Measurements from ENCODE around the gene ARHGAP35. TPM values are rescaled to one million over a fixed set of nuclear protein-coding genes. Genes with fewer than 3 reads are reported as not detected.

ARHGAP35 gene
- total and polyA plus RNA-seq, 2 donors (not counting 3 experiments of a cell fraction or from before 2014, with no cell fraction given) = 25.7 to 51.3 TPM

DNA sequence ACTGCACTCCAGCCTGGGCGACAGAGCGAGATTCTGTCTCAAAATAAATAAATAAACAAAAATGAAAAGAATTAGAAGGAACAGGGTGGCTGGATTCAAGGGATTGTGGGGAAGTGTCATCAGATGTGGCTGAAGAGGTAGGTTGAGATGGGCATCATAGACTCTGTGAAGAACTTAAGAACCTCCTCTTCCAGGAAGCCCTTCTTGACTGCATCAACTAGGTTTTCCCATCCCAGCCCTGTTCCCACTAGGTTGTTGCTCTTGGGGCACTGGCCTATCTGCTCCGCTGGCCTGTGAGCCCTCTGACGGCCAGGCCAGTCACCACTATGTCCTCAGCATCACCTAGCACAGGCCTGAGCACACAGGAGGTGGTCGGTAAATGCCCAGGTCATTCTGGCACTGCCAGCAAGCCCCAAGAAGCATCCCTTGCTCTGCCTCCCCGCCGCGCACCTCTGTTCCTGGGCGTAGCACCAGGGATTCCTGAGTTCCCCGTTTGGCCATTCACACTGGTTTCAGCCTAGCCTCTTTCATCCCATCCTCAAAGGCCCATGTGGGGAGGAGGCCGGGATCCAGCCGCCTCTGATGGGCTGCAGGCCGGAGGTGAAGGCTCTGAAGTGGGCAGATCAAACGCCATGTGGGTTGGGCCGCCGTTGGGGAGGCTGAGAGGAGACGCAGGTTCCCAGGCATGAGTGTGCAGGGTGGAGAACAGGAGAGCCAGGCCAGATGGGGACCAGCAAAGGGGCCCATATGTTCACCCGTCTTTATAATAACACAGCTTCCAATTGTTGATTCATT is 44.8 kb upstream of the ARHGAP35 start:
- dilution Hi-C loops (cut with MboI; ENCODE audit: extremely low pct_ligation_motif_present, low sequenced_read_pairs) = no loop called here
- H3K9ac ChIP-seq (replicated peaks; ENCODE audit: extremely low read depth, insufficient read depth, low read length) = no peak overlapping the region
- H3K27me3 ChIP-seq (ENCODE audit: control insufficient read depth in 2 of 2, insufficient read depth in 2 of 2, low read length in 2 of 2) = no peaks in the 10 kb centered on the region
- intact Hi-C loops (cut with micrococcal nuclease) = no loop called here
- FAIRE-seq (no peak), DNase-seq (ENCODE audit: low read depth, low spot score) (no peak)
- no peaks in the 10 kb centered on the region for H3K9me3 ChIP-seq (replicated peaks; ENCODE audit: control insufficient read depth, insufficient read depth, low read length)
- peaks cover 15% of the 10 kb centered on the region for H3K4me1 ChIP-seq (ENCODE audit: control insufficient read depth, extremely low read depth, insufficient read depth, low read length)
- H3K36me3 ChIP-seq (ENCODE audit: control insufficient read depth in 2 of 2, extremely low read depth in 1 of 2, insufficient read depth in 2 of 2, low read length in 2 of 2) = no peaks in the 10 kb centered on the region
- no peak overlapping the region for H3K4me3 ChIP-seq (replicated peaks in 1 of 3; ENCODE audit: insufficient read depth in 1 of 3, low read depth in 1 of 3, low read length in 3 of 3)
- H2AFZ ChIP-seq (ENCODE audit: low read depth, low read length) = no peak overlapping the region
- ChIA-PET CTCF (interaction anchor here (1.1 to 2.0 kb wide), 2 partner anchors 14 to 24 kb away, joined by 3 to 16 read pairs; no protein-coding TSS in a partner anchor), POLR2A (no interaction called here)
- H3K4me2 ChIP-seq (ENCODE audit: insufficient read depth, low read length) = no peak overlapping the region
- TF ChIP-seq, protein P1, sequence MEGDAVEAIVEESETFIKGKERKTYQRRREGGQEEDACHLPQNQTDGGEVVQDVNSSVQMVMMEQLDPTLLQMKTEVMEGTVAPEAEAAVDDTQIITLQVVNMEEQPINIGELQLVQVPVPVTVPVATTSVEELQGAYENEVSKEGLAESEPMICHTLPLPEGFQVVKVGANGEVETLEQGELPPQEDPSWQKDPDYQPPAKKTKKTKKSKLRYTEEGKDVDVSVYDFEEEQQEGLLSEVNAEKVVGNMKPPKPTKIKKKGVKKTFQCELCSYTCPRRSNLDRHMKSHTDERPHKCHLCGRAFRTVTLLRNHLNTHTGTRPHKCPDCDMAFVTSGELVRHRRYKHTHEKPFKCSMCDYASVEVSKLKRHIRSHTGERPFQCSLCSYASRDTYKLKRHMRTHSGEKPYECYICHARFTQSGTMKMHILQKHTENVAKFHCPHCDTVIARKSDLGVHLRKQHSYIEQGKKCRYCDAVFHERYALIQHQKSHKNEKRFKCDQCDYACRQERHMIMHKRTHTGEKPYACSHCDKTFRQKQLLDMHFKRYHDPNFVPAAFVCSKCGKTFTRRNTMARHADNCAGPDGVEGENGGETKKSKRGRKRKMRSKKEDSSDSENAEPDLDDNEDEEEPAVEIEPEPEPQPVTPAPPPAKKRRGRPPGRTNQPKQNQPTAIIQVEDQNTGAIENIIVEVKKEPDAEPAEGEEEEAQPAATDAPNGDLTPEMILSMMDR (IDR thresholded peaks at IDR 0.05; ENCODE audit: extremely low read depth in 1 of 2, insufficient read depth in 1 of 2, low read depth in 1 of 2, low read length in 2 of 2) = no peak
- TF ChIP-seq GATA2 (IDR thresholded peaks at IDR 0.05; ENCODE audit: insufficient read depth, insufficient read length, low read depth, low read length) = no peak
- TF ChIP-seq POLR2AphosphoS5 (IDR thresholded peaks at IDR 0.05; ENCODE audit: insufficient read depth, low read depth, low read length) = no peak
- no peak for TF ChIP-seq FOS (IDR thresholded peaks at IDR 0.05; ENCODE audit: borderline replicate concordance, insufficient read depth, low read length)
- TF ChIP-seq POLR2A (IDR thresholded peaks at IDR 0.05; ENCODE audit: low read depth, low read length) = no peak
- H4K20me1 ChIP-seq (replicated peaks; ENCODE audit: control insufficient read depth, extremely low read depth, insufficient read depth, low read length) = no peaks in the 10 kb centered on the region
- H3K79me2 ChIP-seq (ENCODE audit: control insufficient read depth, insufficient read depth, low read length) = no peaks in the 10 kb centered on the region
- no TSS peak for BruUV-seq (replicated peaks)
- no peaks in the 10 kb centered on the region for H3K9me1 ChIP-seq (replicated peaks; ENCODE audit: control insufficient read depth, extremely low read depth, insufficient read depth, low read length)
- no peak overlapping the region for H3K27ac ChIP-seq (ENCODE audit: insufficient read depth, low read depth, low read length)
